SHP77 treated with DMSO at 0.1 percent for 48 hours (cell line): Measurements from ENCODE around the gene NTM.
"Not testable (repeated sequence)": the region's sequence is repeated elsewhere in the genome, so short reads cannot be mapped to it uniquely, and the experiment has no call there.

Experiments used
- DNase-seq: peaks from one replicate; lab custom pipeline; 2025; lab: John Stamatoyannopoulos, UW

NTM gene

GRCh38 chr11:131422029-131422428 lies 51.6 kb downstream of the NTM start:
- DNase-seq, result no peak

DNA sequence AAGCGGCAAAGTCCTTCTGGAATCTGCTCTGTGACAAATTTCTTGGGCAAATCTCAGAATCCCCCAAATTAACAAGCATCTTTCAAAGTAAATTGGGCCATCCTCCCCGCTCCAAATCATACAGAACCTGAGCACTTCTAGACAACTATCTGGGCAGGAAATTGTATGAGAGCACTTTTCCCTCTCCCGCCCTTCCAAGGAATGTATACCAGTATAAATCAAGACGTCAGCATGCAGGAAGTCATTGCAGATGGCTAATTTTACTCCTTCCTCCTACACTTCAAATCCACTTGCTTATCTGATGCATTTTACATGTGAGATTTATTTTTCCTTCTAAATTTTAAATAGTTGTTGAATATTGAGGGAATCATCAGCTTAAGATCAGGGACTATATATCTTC lies 52.1 kb downstream of the NTM start:
- no peak for DNase-seq

DNA sequence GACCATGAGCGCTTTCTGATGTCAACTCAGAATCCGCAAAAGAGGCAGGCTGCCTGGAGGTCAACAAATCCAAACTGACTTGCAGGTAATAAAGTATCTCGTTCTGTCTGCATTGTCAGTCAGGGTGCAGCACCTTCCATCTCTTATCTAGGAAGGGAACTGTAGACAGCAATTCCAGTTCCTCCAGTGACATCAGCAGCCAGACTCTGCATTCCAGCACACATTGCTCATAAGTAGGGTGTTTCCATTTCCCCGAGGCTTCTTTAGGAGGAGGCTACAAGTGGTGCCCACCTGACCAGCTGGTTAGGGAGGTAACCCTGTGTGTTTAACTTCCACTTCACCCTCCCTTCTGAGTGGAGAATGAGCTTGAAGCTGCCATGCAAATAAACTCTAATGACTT lies 53.3 kb downstream of the NTM start:
- no peak for DNase-seq

DNA sequence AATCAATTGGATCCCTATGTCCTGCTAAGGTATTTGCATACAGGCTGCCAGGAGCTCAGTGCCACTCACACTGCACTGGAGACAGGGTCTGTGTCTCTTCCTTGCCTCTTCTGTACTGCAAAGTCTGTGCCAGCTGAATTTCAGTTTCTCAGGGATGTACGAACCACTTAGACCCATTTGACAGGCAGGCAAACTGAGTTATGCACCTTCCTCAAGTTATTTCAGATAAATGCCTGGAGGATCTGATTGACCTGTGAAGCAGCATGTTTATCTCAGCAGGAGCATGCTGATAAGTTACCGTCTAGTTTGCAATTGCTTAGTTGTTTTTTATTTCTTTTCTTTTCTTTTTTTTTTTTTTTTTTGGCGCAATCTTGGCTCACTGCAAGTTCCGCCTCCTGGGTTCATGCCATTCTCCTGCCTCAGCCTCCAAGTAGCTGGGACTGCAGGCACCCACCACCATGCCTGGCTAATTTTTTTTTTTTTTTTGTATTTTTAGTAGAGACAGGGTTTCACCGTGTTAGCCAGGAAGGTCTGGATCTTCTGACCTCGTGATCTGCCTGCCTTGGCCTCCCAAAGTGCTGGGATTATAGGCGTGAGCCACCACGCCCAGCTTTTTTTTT lies 54.0 kb downstream of the NTM start:
- DNase-seq, result not testable (repeated sequence)

DNA sequence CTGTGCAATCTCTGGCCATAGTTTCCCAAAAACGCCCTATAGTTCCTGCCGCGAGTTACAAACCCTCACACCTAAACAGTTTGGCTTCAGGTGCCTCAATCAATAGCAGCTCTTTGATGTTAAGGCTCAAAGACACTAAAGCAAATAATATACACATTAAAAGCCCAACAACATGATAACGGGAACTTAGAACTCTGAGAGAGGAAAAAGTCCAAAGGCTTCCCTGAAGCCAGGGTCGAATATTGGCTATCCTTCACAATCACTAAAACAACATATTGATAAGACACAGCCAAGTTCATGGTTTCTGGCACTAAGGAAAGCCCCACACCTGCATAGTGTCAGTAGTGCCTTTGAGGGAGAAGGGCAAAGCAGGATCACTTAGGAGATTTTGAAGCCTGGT lies 54.9 kb downstream of the NTM start:
- DNase-seq, result no peak

DNA sequence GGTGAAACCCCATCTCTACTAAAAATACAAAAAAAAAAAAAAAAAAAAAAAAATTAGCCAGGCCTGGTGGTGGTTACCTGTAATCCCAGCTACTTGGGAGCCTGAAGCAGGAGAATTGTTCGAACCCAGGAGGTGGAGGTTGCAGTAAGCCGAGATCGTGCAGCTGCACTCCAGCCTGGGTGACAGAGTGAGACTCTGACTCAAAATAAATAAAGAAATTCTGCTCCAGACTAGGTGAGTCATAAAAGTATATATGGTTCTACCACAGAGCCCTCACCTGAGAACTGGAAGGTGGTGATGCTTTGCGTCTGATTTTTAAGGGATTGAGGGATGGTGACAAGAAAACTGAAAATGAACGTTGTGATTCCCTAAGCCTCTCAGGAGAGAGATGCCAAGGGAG lies 58.4 kb downstream of the NTM start:
- no peak for DNase-seq

DNA sequence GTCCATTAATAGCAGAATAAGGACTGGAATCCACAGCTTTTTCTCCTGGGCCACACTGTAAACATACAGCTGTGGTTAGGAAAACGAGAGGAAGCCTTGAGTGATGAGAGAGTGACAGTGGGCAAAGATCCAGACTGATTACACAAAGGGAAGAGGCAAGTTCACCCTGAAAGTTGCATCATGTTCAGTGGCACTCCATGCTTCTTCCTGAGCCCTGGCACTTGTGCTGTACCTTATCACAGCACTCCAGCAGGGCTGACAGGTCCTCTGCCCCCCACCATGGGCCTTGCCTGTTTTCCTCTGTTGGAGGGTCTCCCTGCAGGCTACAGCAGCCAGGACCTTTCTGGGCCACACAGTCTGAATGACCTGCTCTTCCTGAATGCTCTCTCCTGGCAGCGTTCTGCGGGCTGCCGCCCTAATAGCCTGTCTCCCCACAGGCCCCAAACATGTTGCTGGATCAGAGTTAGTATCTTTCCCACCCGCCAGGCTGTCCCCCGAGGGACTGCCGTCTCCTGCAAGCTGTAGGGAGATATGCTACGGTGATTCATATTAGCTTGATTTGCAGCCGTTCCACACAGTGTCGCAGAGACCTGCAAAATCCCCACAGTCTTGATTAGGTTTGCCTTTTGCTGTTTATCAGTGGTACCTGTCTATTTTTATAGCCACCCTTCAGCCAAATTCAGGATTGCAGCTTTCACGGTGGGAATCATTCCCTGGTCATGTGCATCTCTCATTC lies 60.2 kb downstream of the NTM start:
- no peak for DNase-seq

DNA sequence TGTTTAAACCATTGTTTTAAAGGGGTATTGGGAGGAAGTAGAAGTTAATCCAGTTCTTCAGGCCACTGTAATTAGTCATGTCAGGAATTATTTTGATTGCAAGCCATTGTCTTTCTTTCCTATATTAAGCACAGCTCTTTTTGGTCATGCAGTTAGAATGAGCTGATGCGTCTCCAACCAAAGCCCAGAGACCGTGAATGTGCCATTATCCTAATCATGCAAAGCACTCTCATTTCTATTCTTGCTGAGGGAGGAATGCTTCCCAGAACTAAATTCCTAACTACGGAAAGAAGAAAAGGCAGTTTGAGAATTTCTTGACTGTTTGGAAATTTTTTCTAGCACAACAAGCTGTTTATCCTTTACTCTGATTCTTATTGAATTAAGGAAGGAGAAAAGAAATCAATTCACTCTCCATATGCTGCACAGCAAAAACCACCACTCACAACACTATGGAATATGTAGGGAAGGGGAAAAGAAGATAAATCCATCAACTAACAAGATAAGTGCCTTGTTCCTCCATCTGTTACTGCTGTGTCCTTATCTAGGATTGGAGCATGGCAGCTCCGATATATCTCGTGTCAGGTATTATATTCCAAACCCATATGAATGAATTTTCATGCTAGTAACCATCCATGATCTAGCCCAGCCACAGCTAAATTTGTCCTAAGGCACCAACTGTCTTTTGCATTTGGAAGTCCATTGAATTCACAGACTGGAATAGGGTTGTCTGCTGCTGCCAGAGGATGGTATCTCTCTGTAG lies 70.8 kb downstream of the NTM start:
- DNase-seq, result no peak

GRCh38 chr11:131446590-131447275 lies 76.3 kb downstream of the NTM start:
- no peak for DNase-seq

DNA sequence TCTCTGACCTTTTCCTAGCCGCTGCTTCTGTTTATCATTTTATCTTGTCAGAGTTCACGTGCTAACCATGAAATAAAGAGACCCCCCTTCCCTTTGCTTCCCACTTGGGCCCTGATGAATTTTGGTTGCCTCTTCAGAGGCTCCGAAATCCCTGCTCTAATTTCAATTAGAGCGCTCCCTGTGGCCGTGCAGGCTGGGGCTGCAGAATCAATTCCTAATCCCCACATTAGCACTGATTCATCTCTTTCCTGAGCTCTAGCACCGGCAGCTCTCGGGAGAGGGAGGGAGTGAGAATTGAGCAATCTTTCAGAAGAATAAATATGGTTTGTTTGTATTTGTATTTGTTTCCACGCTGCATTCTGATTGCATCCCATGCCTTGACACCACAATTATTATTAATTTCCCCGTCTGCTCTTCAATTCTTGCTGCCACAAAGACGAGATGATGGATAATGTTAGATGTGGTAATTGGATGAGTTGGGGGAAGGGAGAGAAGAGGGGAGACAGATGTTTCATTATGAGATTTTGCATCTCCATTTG lies 76.9 kb downstream of the NTM start:
- DNase-seq, result no peak

GRCh38 chr11:131447898-131448297 lies 77.5 kb downstream of the NTM start:
- DNase-seq, result no peak

- DNase-seq, result no peak
Observed at GRCh38 chr11:131449036-131450019, 78.9 kb downstream of the NTM start.

GRCh38 chr11:131454490-131454889 lies 84.1 kb downstream of the NTM start:
- no peak for DNase-seq

DNA sequence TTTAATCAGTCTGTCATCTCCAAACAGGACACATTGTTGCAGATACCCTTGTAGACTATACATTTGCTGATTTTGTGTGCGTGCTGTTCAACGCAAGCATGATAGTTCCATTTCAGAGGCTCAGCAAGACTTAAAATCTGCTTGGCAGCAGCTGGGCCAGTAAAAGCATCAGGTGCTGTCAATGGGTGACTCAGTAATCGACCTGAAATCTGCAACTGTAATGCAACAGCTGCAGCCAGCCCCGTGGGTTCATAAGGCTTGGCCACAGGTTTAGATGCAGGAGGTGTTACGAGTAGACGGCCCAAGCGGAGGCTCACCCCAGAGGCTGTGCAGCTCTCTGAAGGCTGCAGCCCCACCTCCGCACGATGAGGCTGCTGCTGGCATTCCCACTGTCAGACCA lies 84.6 kb downstream of the NTM start:
- no peak for DNase-seq

DNA sequence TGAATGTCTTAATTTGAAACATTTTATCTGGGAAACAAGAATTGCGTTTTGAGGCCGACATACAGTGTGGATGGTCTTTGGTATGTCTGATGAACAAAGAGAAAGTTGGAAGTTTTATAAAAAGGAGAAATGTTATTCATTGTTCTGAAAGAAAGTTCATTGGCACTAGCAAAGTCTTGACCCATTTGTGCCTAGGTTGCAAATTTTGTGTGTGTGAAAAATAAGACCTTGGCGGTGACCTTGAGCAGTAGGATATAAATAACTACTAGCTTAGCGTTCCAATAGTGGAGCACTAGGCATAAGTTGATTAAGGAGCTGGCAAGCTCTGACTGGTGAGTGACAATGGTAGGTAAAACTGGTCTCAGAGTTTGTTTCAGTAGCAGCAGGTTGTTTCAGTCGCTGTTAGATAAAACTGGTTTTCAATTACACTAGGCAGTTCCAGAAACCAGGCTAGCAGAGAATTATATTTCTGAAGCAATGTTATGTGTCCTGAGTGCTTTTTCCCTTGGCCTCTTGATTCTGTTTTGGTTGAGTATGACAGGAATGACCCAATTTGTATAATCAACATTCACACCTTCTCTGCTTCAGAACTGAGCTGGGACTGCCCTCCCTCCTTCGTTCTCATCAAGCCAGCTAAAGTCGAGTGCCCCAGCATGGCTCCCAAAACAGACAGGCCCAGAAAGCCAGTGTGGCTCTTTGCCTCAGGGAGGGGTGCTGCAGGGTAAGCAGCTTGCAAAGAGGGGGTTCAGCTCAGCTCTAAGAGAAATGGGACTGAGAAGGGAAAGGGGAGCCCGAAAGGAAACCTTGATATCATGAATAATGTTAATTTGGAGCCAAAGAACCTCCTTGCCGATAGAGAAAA lies 85.7 kb downstream of the NTM start:
- no peak for DNase-seq

- DNase-seq, result no peak
Observed at GRCh38 chr11:131457163-131457562, 86.7 kb downstream of the NTM start.

- no peak for DNase-seq
Observed at GRCh38 chr11:131458421-131458820, 88.0 kb downstream of the NTM start.

- DNase-seq, result no peak
Observed at GRCh38 chr11:131460931-131461330, 90.5 kb downstream of the NTM start.

DNA sequence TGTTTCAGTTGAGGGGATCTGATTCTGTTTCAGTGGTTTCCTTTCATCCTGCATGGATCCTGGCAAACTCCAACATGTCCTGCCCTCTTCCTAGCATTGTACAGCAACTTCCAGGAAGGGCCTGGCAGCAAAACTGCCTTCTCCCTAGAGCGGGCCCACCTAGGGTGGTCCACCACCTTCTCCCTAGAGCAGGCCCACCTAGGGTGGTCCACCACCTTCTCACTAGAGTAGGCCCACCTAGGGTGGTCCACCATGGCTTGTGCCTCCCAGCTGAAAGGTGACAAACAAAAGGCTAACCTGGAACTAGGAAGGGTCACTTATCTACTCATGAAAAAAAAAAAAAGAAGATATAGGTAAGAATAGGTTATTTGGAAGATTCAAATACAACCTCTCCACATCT lies 92.2 kb downstream of the NTM start:
- no peak for DNase-seq

DNA sequence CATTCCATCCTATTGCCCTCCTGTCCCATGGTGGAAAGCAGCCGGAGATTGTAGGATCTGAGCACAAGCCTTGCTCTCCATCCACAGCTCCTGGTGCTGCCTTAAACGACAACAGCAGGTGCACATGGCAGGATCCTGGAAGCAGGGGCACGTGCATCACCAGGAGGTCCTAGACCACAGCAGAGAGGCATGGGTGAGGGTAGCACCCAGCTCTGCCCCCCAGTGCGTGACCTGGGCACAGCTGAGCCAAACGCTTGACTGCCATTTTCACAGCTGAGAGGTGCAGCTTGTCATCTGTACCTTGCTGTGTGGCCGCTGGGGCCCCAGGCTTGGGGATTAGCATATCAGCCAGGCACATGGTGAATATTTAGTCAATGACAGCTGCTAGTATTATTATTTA lies 92.7 kb downstream of the NTM start:
- DNase-seq, result no peak
